Left renal pelvis (tissue), 4 donors: ENCODE data around the gene NRG3. TPM values are rescaled to one million over a fixed set of nuclear protein-coding genes. Genes with fewer than 3 reads are reported as not detected.
"Not testable (repeated sequence)": the region's sequence is repeated elsewhere in the genome, so short reads cannot be mapped to it uniquely, and the experiment has no call there.

ENCODE experiments used
- DNase-seq, 4 donors: peaks; one replicate each; pipeline ENCODE4 v3.0.0-alpha.2; 2013; ENCODE audit warnings: low read depth in 4 of 4, low spot score in 3 of 4
- polyA plus RNA-seq, 4 donors: library from polyadenylated mRNA; unstranded; fragments of 120-200 nt; gene quantifications; one replicate each; pipeline ENCODE4 v1.2.1, GENCODE V29; 2013; ENCODE audit not compliant: insufficient read length in 4 of 4

The NRG3 gene
- polyA plus RNA-seq, 4 donors = 3.9 to 14.2 (median 12.2) TPM

DNA sequence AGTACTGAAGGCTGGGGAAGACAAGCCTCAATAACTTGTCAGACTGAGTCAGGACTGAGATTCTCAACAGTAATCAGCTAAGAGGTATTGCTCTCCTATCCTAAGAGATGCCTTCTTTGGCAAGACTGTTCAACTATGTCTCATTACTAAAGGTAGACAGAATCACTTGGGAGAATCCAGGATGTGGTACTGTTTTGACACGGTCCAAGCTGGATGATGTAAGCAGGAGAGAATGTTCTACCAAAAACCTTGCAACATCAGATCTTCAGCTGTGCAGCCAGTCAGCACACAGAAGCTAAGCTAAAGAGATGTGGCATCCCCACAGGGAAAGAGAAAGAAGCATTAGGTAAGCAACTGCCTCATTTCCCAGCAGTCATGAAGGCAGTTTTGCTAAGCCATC, 391.4 kb downstream of the NRG3 start:
- DNase-seq = no peak

DNA sequence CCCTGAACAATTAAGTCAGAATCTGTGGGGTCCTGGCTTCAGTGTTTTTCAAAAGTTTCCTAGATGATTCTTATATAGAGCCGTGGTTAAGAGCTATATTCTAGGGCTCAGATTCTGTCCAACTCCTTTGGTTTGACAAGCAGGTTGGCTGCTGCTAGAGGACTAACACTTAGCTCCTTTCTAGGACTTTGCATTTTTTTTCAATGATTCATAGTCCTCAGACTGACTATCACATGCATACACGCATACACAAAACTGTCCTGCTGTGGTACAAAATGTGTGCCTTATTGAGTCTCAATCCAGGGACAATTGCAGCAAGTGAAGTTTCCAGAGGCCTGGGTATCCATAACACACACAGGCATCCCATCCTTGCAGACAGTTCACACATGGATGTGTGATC, 392.0 kb downstream of the NRG3 start:
- no peak for DNase-seq

DNA sequence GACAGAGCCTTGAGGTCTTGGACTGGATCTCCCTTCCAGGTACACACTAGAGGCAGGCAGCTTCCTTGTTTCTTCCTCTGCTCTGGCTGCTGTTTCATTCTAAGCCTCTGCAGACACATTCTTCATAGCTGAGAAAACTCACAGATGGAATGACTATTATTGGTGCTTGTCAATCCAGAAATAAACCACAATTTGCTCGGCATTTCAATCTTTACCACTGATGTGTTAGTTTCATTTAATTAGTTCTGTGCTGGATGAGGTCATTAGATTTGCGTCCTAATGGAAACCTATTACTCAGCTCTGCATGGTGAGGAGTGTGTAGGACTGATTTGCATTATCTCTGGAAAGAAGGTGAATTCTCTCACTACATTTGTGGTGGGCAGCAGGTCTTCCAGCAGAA, 392.5 kb downstream of the NRG3 start:
- no peak for DNase-seq

- no peak for DNase-seq
These were observed 393.0 kb downstream of the NRG3 start for GRCh38 chr10:82267960-82268359.

DNA sequence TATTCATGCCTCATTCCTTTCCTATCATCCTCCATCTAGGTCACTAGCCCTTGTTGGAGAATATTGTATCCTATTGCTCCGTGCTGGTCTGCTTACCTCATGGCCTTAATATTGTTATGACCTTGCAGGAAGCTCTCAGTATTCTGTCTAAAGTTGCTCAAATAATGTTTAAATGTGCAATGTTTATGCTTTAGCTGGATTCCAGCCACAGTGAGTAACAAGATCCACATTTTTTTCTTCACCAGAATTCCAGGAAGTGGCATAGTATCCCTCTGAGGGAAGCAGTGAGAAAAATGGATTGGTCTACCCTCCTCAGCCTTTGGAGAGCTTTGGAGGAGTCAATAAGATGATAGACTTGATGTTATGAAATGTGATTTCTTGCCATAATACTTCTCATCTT, 402.6 kb downstream of the NRG3 start:
- no peak for DNase-seq

DNA sequence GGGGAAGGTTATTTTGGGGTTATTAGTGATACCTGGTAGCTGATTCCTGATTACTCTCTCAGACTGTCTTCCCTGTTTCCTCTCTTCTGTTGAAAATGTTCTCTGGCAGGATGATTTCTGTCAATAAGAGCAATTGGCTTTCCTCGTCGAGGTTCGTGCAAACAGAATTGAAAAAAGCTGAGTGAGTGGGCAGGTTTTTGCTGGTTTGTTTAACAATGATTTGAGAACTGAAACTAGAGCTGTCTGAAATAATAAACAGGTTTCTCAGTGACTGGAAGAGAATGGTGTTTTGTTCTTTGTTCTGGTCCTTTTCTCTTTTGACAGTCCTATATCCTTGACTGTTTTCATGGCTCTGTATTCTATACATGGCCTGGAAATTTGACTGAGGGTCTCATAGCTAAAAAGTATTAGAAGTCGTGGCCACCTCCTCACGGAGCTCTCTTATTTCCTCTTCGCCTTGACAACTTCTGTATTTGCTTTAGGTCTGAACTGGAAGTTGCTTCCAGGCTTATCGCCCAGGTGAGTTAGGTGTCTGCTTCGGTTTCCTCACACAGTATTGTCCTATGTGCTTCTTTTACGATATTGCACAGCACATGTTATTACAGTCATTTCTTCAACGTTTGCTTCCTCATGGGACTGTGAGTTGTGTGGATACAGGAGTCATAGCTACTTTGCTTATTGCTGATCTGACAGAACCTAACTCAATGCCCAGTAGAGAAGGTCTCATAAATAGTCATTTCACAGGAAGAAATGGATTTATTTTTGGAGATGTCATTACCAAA, 403.6 kb downstream of the NRG3 start:
- DNase-seq = no peak

- no peak for DNase-seq
These were observed 407.9 kb downstream of the NRG3 start for GRCh38 chr10:82282782-82283456.

GRCh38 chr10:82284180-82284579, 409.2 kb downstream of the NRG3 start:
- no peak for DNase-seq

DNA sequence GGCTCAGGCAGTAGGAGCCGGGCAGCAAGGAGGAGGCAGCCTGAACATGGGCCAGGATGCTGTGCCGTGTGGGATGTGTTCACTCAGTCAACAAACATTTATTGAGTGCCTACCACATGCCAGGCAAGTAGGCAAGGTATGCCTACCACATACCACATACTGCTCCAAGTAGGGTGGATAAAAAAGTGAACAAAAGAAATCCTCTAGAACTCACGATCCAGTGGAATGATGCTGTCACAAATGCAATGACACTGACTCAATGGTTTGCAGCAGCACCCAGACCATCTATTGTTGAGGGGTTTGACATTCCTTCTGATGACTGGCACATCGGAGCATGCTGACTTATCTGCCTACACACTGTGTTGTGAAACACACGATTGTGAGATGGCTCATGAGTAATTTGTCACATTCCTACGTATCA, 413.5 kb downstream of the NRG3 start:
- DNase-seq = no peak

DNA sequence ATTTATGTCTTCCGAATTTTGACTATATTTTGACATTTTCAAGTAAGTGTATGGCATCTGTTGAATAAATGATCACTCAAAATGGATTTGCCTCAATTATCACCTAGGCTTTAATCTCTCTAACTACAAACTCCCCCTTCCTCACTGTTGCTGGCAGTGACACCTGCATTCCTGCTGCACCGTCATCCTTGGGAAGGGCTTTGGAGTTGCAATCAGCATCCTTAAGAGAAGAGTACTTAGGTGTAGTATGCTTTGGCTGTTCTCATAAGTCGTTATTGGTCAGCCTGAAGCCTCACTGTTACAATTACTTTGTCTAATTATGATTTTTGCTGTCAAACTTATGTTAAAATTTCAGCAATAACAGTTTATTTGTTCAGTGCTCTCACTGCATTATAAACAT, 415.0 kb downstream of the NRG3 start:
- DNase-seq = no peak

- DNase-seq = no peak
These were observed 419.9 kb downstream of the NRG3 start for GRCh38 chr10:82294874-82295378.

DNA sequence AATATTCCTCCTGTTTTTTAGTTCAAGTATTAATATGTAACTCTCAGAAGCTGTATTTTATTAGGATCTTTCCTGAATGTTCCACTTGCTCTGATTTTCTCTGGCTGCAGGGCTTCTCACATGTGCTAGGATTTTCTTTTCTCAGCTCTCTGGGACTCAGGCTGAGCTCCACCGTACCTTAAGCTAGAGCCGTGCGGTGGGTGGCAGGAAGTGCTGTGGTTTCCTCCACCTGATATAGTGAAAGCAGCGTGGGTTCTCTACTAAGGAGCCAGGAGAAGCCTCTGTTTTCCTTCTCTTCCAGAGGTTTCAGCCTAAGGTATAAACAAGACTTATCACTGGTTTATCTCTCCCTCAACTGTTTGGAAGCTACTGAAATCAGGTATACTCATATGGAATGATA, 433.6 kb downstream of the NRG3 start:
- DNase-seq = no peak

DNA sequence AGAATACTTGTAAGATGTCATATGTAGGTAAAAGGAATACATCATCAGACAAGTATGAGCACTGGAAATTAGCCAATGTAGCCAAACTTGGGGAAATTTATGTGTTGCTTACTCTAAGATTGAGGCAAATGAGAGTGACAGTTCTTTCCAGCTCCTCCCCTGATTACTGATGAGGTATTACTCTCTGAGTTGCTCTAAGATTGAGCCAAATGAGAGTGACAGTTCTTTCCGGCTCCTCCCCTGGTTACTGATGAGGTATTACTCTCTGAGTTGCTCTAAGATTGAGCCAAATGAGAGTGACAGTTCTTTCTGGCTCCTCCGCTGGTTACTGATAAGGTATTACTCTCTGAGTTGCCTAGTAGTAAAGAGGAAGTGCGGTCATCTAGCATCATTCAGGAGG, 435.8 kb downstream of the NRG3 start:
- DNase-seq = no peak

- DNase-seq = no peak
These were observed 438.4 kb downstream of the NRG3 start for GRCh38 chr10:82313401-82313800.

- no peak for DNase-seq
These were observed 443.5 kb downstream of the NRG3 start for GRCh38 chr10:82318534-82318933.

DNA sequence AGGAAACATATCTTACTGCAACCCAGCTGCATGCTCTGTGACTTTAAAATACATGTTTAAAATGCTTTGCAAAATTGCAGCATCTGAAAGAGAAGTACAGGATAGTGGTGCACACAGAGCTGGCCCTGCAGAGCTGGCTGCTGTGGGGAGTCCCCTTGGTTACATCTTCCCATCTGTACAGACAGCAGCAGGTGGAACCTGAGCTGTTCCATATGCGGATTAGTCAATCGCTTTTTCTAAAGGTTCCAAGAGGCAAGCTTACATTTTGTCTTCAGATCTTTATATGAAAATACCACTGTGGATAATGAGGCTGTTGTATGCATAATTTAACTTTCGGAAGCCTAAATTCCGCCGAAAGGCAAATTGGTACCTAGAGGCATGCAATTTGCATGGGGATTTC, 444.1 kb downstream of the NRG3 start:
- no peak for DNase-seq

- DNase-seq = no peak
These were observed 444.6 kb downstream of the NRG3 start for GRCh38 chr10:82319562-82319961.

DNA sequence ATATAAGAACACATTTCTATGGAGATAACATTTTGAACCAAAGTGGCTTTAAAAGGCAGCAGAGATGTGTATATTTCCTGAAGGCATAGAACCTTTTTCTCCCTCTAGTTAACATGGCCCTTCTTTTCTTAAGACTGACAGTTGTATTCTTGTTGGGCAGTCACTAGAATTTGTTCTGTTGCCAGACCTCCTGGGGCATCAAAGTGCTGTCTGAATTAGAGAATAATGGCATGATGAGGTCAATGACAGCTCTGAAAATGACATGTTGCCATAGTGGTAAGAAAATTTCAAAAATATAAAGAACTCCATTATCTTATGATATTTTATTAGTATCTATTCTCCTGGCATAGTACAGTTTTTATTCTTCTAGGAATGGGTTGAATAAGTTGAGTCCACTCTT, 446.7 kb downstream of the NRG3 start:
- no peak for DNase-seq

GRCh38 chr10:82331716-82332115, 456.7 kb downstream of the NRG3 start:
- DNase-seq = no peak

DNA sequence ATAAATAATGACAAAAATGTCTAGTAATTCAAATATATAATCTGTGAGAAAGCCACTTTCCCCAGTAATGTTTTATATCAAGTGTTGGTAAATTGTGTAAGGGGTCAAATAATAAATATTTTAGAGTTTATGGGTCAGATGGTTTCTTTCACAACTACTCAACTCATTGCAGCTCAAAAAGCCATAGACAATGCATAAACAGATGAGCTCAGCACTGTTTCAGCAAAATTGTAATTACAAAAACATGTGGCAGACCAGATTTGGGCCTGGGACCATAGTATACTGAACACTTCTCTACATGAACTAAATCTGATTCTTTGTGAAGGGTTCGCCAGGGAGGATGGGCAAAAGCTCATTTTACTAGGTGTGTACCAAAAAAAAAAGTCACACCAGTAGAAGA, 460.8 kb downstream of the NRG3 start:
- DNase-seq = no peak

GRCh38 chr10:82340166-82340565, 465.2 kb downstream of the NRG3 start:
- no peak for DNase-seq

GRCh38 chr10:82349590-82349989, 474.6 kb downstream of the NRG3 start:
- DNase-seq = not testable (repeated sequence)
